Neural cell (in vitro differentiated cells): ENCODE measurements around the gene TMEM59.

Experiments used
- EP300 ChIP-seq: fragments of 450-650 bp; conservative IDR thresholded peaks from 2 replicates; pipeline ENCODE4 v1.6.1; 2014; ENCODE audit warnings: antibody characterized with exemption, mild to moderate bottlenecking, moderate library complexity; ENCODE audit not compliant: poor library complexity, severe bottlenecking
- EZH2 ChIP-seq: fragments of 200-600, 300-800 bp; shearing (Covaris generic), sonication (generic); IDR thresholded peaks from 2 replicates; pipeline ENCODE4 v1.6.1; 2014; ENCODE audit warnings: antibody characterized with exemption, low read length, borderline replicate concordance, mild to moderate bottlenecking; ENCODE audit not compliant: insufficient read depth, poor library complexity, severe bottlenecking
- POLR2AphosphoS5 ChIP-seq: IDR thresholded peaks from 2 replicates; pipeline ENCODE4 v1.6.1; 2012
- TAF1 ChIP-seq: IDR thresholded peaks from 2 replicates; pipeline ENCODE4 v1.6.1; 2012; ENCODE audit warnings: low read depth
- TF ChIP-seq, protein P1 (sequence below): fragments of 450-650 bp; IDR thresholded peaks from 2 replicates; pipeline ENCODE4 v1.5.1; 2014; ENCODE audit warnings: antibody characterized with exemption, mild to moderate bottlenecking, moderate library complexity; ENCODE audit not compliant: poor library complexity, severe bottlenecking
- TF ChIP-seq, protein P2 (sequence below): IDR thresholded peaks from 2 replicates; pipeline ENCODE4 v1.6.1; 2012; ENCODE audit warnings: borderline replicate concordance

DNA sequence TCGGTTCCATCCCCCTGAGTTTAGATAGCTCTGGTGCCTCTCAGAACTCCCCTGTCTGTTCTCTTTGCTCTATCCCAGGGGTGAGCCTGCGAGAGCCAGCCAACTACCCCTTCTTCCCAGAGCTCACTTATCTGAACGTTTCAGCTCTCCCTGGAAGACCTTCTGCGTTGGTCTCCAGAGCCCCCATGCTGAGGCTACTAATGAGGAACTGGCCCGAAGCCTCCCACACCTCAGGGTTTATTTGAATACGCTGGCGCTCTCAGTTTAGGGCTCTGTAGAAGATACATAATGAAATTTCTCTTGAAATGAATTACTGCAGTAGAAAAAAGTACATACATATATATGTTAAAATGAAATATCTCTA lies 43.9 kb upstream of the TMEM59 start:
- TF ChIP-seq EZH2 (no peak), POLR2AphosphoS5 (no peak), EP300 (no peak), TAF1 (no peak)
- TF ChIP-seq, protein P1, sequence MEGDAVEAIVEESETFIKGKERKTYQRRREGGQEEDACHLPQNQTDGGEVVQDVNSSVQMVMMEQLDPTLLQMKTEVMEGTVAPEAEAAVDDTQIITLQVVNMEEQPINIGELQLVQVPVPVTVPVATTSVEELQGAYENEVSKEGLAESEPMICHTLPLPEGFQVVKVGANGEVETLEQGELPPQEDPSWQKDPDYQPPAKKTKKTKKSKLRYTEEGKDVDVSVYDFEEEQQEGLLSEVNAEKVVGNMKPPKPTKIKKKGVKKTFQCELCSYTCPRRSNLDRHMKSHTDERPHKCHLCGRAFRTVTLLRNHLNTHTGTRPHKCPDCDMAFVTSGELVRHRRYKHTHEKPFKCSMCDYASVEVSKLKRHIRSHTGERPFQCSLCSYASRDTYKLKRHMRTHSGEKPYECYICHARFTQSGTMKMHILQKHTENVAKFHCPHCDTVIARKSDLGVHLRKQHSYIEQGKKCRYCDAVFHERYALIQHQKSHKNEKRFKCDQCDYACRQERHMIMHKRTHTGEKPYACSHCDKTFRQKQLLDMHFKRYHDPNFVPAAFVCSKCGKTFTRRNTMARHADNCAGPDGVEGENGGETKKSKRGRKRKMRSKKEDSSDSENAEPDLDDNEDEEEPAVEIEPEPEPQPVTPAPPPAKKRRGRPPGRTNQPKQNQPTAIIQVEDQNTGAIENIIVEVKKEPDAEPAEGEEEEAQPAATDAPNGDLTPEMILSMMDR = no peak
- TF ChIP-seq, protein P2, sequence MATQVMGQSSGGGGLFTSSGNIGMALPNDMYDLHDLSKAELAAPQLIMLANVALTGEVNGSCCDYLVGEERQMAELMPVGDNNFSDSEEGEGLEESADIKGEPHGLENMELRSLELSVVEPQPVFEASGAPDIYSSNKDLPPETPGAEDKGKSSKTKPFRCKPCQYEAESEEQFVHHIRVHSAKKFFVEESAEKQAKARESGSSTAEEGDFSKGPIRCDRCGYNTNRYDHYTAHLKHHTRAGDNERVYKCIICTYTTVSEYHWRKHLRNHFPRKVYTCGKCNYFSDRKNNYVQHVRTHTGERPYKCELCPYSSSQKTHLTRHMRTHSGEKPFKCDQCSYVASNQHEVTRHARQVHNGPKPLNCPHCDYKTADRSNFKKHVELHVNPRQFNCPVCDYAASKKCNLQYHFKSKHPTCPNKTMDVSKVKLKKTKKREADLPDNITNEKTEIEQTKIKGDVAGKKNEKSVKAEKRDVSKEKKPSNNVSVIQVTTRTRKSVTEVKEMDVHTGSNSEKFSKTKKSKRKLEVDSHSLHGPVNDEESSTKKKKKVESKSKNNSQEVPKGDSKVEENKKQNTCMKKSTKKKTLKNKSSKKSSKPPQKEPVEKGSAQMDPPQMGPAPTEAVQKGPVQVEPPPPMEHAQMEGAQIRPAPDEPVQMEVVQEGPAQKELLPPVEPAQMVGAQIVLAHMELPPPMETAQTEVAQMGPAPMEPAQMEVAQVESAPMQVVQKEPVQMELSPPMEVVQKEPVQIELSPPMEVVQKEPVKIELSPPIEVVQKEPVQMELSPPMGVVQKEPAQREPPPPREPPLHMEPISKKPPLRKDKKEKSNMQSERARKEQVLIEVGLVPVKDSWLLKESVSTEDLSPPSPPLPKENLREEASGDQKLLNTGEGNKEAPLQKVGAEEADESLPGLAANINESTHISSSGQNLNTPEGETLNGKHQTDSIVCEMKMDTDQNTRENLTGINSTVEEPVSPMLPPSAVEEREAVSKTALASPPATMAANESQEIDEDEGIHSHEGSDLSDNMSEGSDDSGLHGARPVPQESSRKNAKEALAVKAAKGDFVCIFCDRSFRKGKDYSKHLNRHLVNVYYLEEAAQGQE = no peak
